Uterus (tissue), 4 donors: Measurements from ENCODE around the gene PLPP1. TPM values are rescaled to one million over a fixed set of nuclear protein-coding genes. Genes with fewer than 3 reads are reported as not detected.

ENCODE experiments used
- DNase-seq, 2 donors: peaks; one replicate each; pipeline ENCODE4 v3.0.0-alpha.2; 2019 to 2020
- H3K27ac ChIP-seq, 2 donors: fragments of 200-600 bp; sonication (generic); 1 replicate in 1 of 2; 2 replicates in 1 of 2; pipeline ENCODE4 v1.5.1; 2016 to 2018
- H3K27me3 ChIP-seq, 2 donors: fragments of 200-600 bp; sonication (generic); one replicate each; pipeline ENCODE4 v1.5.1; 2018 to 2019; ENCODE audit warnings: control low read depth in 1 of 2
- H3K36me3 ChIP-seq, 2 donors: fragments of 200-600 bp; sonication (generic); one replicate each; pipeline ENCODE4 v1.5.1; 2019; ENCODE audit warnings: control low read depth in 1 of 2
- H3K4me1 ChIP-seq, 2 donors: fragments of 200-600 bp; sonication (generic); one replicate each; pipeline ENCODE4 v1.5.1; 2018 to 2019; ENCODE audit warnings: control low read depth in 1 of 2
- H3K4me3 ChIP-seq, 2 donors: fragments of 200-600 bp; sonication (generic); 1 replicate in 1 of 2; 2 replicates in 1 of 2; pipeline ENCODE4 v1.5.1; 2018 to 2019; ENCODE audit warnings: mild to moderate bottlenecking in 1 of 2
- H3K9me3 ChIP-seq, 2 donors: fragments of 200-600 bp; sonication (generic); one replicate each; pipeline ENCODE4 v1.5.1; 2019; ENCODE audit warnings: control low read depth in 1 of 2
- CTCF ChIP-seq, 4 experiments: fragments of 200-600 bp in 2 of 4; fragments of 450-650 bp in 2 of 4; sonication (generic) in 2 of 4; IDR thresholded peaks; one replicate each; pipeline ENCODE4 v1.5.1; 2016 to 2019; ENCODE audit warnings: antibody characterized with exemption in 4 of 4, mild to moderate bottlenecking in 2 of 4, moderate library complexity in 1 of 4
- POLR2A ChIP-seq, 2 donors: fragments of 450-650 bp; IDR thresholded peaks; one replicate each; pipeline ENCODE4 v1.6.1; 2016; ENCODE audit warnings: antibody characterized with exemption in 2 of 2, mild to moderate bottlenecking in 1 of 2, moderate library complexity in 1 of 2
- intact Hi-C: fragments of 100-400 bp; cut with DNase I; formaldehyde crosslinking; loops from one replicate; pipeline ENCODE4 v1.15.1; 2023; ENCODE audit warnings: low total_unique reads
- total RNA-seq, 4 donors: library from RNA; depleted of rRNA in 3 of 4; stranded (reverse); fragments of >200 nt in 3 of 4; gene quantifications; one replicate each; pipeline versions ENCODE4 v1.1.0 to v1.2.4, GENCODE V29; 2014 to 2023
- donor health status: DM: yes; HTN: yes; CAD: no.

The PLPP1 gene
- total RNA-seq, 4 donors from 2014 or later, result 83.4 to 297 (median 175) TPM

GRCh38 chr5:55467862-55468551, 66.8 kb downstream of the PLPP1 start:
- TF ChIP-seq CTCF (IDR thresholded peaks at IDR 0.05) (no peak), POLR2A (IDR thresholded peaks at IDR 0.05) (no peak)
- Histone ChIP-seq H3K27me3 (no peaks in the 10 kb centered on the region), H3K36me3 (no peaks in the 10 kb centered on the region), H3K4me1 (no peaks in the 10 kb centered on the region), H3K27ac (peak overlapping the region; percentile 21 to 57), H3K9me3 (no peaks in the 10 kb centered on the region), H3K4me3 (no peak overlapping the region)
- intact Hi-C loops, result no loop called here
- no peak for DNase-seq

- DNase-seq, result no peak
- H3K36me3 ChIP-seq, result no peaks in the 10 kb centered on the region
- no peaks in the 10 kb centered on the region for H3K4me1 ChIP-seq
- TF ChIP-seq POLR2A (IDR thresholded peaks at IDR 0.05) (no peak), CTCF (IDR thresholded peaks at IDR 0.05) (no peak)
- no peaks in the 10 kb centered on the region for H3K9me3 ChIP-seq
- H3K27ac ChIP-seq, result no peak overlapping the region
- no peak overlapping the region for H3K4me3 ChIP-seq
- intact Hi-C loops, result no loop called here
- no peaks in the 10 kb centered on the region for H3K27me3 ChIP-seq
Measured at GRCh38 chr5:55463613-55464012, 71.2 kb downstream of the PLPP1 start.

- DNase-seq, result no peak
- intact Hi-C loops, result no loop called here
- Histone ChIP-seq H3K36me3 (no peaks in the 10 kb centered on the region), H3K27ac (no peak overlapping the region), H3K27me3 (no peaks in the 10 kb centered on the region), H3K4me1 (peaks cover 0 to 4% of the 10 kb centered on the region in 2 donors), H3K4me3 (no peak overlapping the region), H3K9me3 (no peaks in the 10 kb centered on the region)
- no peak for TF ChIP-seq CTCF (IDR thresholded peaks at IDR 0.05)
- TF ChIP-seq POLR2A (IDR thresholded peaks at IDR 0.05), result no peak
Measured at GRCh38 chr5:55459572-55459971, 75.2 kb downstream of the PLPP1 start.

GRCh38 chr5:55456216-55456895, 78.4 kb downstream of the PLPP1 start:
- Histone ChIP-seq H3K4me1 (peaks cover 0 to 4% of the 10 kb centered on the region in 2 donors), H3K27me3 (no peaks in the 10 kb centered on the region), H3K27ac (no peak overlapping the region), H3K36me3 (no peaks in the 10 kb centered on the region), H3K4me3 (no peak overlapping the region), H3K9me3 (no peaks in the 10 kb centered on the region)
- intact Hi-C loops, result no loop called here
- no peak for TF ChIP-seq POLR2A (IDR thresholded peaks at IDR 0.05)
- TF ChIP-seq CTCF (IDR thresholded peaks at IDR 0.05), result no peak
- no peak for DNase-seq

GRCh38 chr5:55454282-55454681, 80.5 kb downstream of the PLPP1 start:
- no peaks in the 10 kb centered on the region for H3K9me3 ChIP-seq
- H3K4me1 ChIP-seq, result peaks cover 0 to 4% of the 10 kb centered on the region in 2 donors
- no peaks in the 10 kb centered on the region for H3K27me3 ChIP-seq
- H3K4me3 ChIP-seq, result no peak overlapping the region
- H3K36me3 ChIP-seq, result no peaks in the 10 kb centered on the region
- no peak for DNase-seq
- no peak overlapping the region for H3K27ac ChIP-seq
- TF ChIP-seq CTCF (IDR thresholded peaks at IDR 0.05), result no peak
- intact Hi-C loops, result no loop called here
